Stomach (tissue), 9 donors: Measurements from ENCODE around the gene TLX3. TPM values are rescaled to one million over a fixed set of nuclear protein-coding genes. Genes with fewer than 3 reads are reported as not detected.

ENCODE experiments used
- DNase-seq, 2 donors: peaks; one replicate each; pipeline versions ENCODE4 v3.0.0 to v3.0.0-alpha.2; 2013 to 2019
- H3K27ac ChIP-seq, 5 donors: fragments of 200-600 bp in 4 of 5; sonication (generic) in 4 of 5; one replicate each; pipeline ENCODE4 v1.5.1; 2013 to 2019; ENCODE audit warnings: mild to moderate bottlenecking in 1 of 5, moderate library complexity in 1 of 5
- H3K27me3 ChIP-seq, 3 donors: fragments of 200-600 bp; sonication (generic); one replicate each; pipeline ENCODE4 v1.5.1; 2017 to 2019; ENCODE audit warnings: mixed run types in 1 of 3
- H3K36me3 ChIP-seq, 4 donors: fragments of 200-600 bp; sonication (generic); 1 replicate in 3 of 4; 2 replicates in 1 of 4; pipeline ENCODE4 v1.5.1; 2016 to 2019
- H3K4me1 ChIP-seq, 4 donors: fragments of 200-600 bp; sonication (generic); one replicate each; pipeline ENCODE4 v1.5.1; 2016 to 2019
- H3K4me3 ChIP-seq, 4 donors: fragments of 200-600 bp; sonication (generic) in 3 of 4; one replicate each; pipeline ENCODE4 v1.5.1; 2016 to 2019; ENCODE audit warnings: mild to moderate bottlenecking in 1 of 4
- H3K9me3 ChIP-seq, 4 donors: fragments of 200-600 bp; sonication (generic); one replicate each; pipeline ENCODE4 v1.5.1; 2016 to 2019
- EP300 ChIP-seq: sonication (generic); formaldehyde crosslinking; IDR thresholded peaks from one replicate; pipeline ENCODE4 v1.6.1; 2017; ENCODE audit warnings: antibody characterized with exemption
- POLR2A ChIP-seq, 4 donors: fragments of 450-650 bp; IDR thresholded peaks; one replicate each; pipeline ENCODE4 v1.6.1; 2016; ENCODE audit warnings: antibody characterized with exemption in 4 of 4, control low read depth in 2 of 4, mild to moderate bottlenecking in 1 of 4, moderate library complexity in 1 of 4
- POLR2AphosphoS5 ChIP-seq, 3 donors: sonication (generic); formaldehyde crosslinking; IDR thresholded peaks; one replicate each; pipeline ENCODE4 v1.6.1; 2016; ENCODE audit warnings: antibody characterized with exemption in 3 of 3
- WGBS, 5 donors: extraction: QIAGEN DNeasy Blood & Tissue Kit in 3 of 5; methylation state at CpG; one replicate each; pipeline versions ENCODE4 v1.1.5 to v1.1.7; 2013 to 2018; 5-methylcytosine and 5-hydroxymethylcytosine counted together
- intact Hi-C: fragments of 100-400 bp; cut with DNase I; formaldehyde crosslinking; loops from one replicate; pipeline ENCODE4 v1.15.1; 2023; ENCODE audit warnings: low total_unique reads
- polyA plus RNA-seq, 3 donors: library from polyadenylated mRNA; stranded (reverse); fragments of 200-250 nt; gene quantifications; one replicate each; pipeline ENCODE4 v1.2.3, GENCODE V29; 2013
- total RNA-seq, 5 donors: library from RNA; depleted of rRNA; stranded (reverse); fragments of >200 nt; gene quantifications; one replicate each; pipeline versions ENCODE4 v1.1.0 to v1.2.3, GENCODE V29; 2014 to 2016
- TF ChIP-seq, protein P1 (sequence below), 7 experiments: fragments of 450-650 bp in 4 of 7; fragments of 200-600 bp in 3 of 7; sonication (generic) in 3 of 7; IDR thresholded peaks; one replicate each; pipeline ENCODE4 v1.5.1; 2016 to 2019; ENCODE audit warnings: antibody characterized with exemption in 7 of 7, control low read depth in 2 of 7, mild to moderate bottlenecking in 1 of 7
- donor health status: healthy with polysubstance abuse.
- donor health status: Bipolar disorder and iron deficiency.
- donor health status: healthy.

TLX3 gene
- total and polyA plus RNA-seq, 8 donors: not detected

DNA sequence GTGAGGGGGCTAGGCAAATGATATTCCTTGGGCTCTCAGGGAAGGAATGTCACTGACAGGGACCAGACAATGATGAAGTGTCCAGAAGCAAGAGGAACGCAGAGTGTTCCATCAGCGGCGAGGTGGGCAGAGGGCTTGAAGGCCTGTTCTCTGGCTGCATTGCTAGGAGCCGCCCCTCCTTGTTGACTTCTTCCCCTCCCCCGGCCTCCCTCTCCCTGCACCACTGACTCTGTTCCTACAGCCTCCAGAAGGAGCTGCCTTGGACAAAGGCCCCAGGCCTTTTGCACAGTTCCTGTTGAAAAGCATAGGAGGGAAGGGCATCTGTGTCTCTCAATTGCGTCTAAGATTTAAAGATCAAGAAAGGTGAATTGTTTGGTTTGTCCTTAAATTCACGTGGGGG is 12.4 kb downstream of the TLX3 start:
- WGBS, 5 donors: 65 to 76% (median 72%) methylated on average over 7 of the region's 7 CpGs
- H3K4me1 ChIP-seq: peaks cover 3 to 17% (median 7%) of the 10 kb centered on the region in 4 donors
- DNase-seq: no peak
- peaks cover 0 to 6% (median 0%) of the 10 kb centered on the region in 4 donors for H3K9me3 ChIP-seq
- peaks cover 12 to 99% (median 79%) of the 10 kb centered on the region in 3 donors for H3K27me3 ChIP-seq
- intact Hi-C loops: loop anchor here (10.0 kb wide), 1 partner anchor 117 kb away; no protein-coding TSS in a partner anchor
- TF ChIP-seq, protein P1, sequence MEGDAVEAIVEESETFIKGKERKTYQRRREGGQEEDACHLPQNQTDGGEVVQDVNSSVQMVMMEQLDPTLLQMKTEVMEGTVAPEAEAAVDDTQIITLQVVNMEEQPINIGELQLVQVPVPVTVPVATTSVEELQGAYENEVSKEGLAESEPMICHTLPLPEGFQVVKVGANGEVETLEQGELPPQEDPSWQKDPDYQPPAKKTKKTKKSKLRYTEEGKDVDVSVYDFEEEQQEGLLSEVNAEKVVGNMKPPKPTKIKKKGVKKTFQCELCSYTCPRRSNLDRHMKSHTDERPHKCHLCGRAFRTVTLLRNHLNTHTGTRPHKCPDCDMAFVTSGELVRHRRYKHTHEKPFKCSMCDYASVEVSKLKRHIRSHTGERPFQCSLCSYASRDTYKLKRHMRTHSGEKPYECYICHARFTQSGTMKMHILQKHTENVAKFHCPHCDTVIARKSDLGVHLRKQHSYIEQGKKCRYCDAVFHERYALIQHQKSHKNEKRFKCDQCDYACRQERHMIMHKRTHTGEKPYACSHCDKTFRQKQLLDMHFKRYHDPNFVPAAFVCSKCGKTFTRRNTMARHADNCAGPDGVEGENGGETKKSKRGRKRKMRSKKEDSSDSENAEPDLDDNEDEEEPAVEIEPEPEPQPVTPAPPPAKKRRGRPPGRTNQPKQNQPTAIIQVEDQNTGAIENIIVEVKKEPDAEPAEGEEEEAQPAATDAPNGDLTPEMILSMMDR (IDR thresholded peaks at IDR 0.05): no peak
- TF ChIP-seq POLR2A (IDR thresholded peaks at IDR 0.05) (no peak), POLR2AphosphoS5 (IDR thresholded peaks at IDR 0.05) (no peak), EP300 (no peak)
- H3K4me3 ChIP-seq: no peak overlapping the region
- no peak overlapping the region for H3K27ac ChIP-seq
- H3K36me3 ChIP-seq: no peaks in the 10 kb centered on the region

DNA sequence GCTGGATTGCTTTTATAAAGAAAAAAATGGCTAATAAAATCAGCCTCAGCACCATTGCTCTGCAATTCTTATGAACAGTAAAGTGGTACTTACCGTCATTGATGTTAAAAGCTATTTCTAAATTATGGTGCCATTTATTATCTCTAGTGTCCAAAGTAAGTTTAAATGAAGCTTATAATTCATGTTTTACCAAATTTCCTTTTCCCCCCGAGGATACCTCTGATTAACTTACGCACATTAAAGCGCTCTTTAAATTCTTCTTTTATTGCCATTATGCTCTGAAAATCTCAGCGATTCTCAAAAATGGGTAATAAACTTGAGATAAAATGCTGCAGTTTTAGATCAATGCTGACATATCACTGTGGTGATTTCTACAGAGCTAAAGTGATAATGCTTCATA is 13.5 kb downstream of the TLX3 start:
- Histone ChIP-seq H3K27me3 (peaks cover 3 to 97% (median 68%) of the 10 kb centered on the region in 3 donors), H3K36me3 (no peaks in the 10 kb centered on the region), H3K9me3 (peaks cover 0 to 6% (median 0%) of the 10 kb centered on the region in 4 donors), H3K4me3 (no peak overlapping the region), H3K27ac (no peak overlapping the region), H3K4me1 (peaks cover 0 to 7% (median 0%) of the 10 kb centered on the region in 4 donors)
- TF ChIP-seq POLR2A (IDR thresholded peaks at IDR 0.05) (no peak), EP300 (no peak), POLR2AphosphoS5 (IDR thresholded peaks at IDR 0.05) (no peak)
- TF ChIP-seq, protein P1 (IDR thresholded peaks at IDR 0.05): no peak
- intact Hi-C loops: loop anchor here (10.0 kb wide), 1 partner anchor 118 kb away; no protein-coding TSS in a partner anchor
- WGBS, 5 donors: 88 to 96% (median 92%) methylated on average over 5 of the region's 5 CpGs
- no peak for DNase-seq

DNA sequence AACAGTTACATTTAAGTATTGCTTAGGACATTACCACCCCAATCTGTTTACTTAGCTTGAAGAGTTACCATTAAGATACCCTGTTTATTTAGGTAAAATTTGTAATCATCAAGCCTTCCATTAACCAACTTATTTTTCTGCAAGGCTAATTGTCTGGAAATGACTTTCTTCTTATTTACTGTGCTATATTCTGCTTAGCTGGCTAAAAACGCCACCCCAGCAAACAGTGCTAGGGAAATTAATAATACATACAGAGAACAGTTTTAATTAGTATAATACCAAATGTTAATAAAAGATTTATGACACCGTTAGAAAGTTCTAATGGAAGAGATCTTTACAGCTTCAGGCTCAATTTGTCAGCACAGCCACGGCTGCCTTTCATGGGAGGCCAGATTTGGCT is 14.0 kb downstream of the TLX3 start:
- Histone ChIP-seq H3K27me3 (peaks cover 0 to 95% (median 63%) of the 10 kb centered on the region in 3 donors), H3K27ac (no peak overlapping the region), H3K4me1 (peaks cover 0 to 3% (median 0%) of the 10 kb centered on the region in 4 donors), H3K36me3 (no peaks in the 10 kb centered on the region), H3K9me3 (peaks cover 0 to 6% (median 0%) of the 10 kb centered on the region in 4 donors), H3K4me3 (no peak overlapping the region)
- TF ChIP-seq, protein P1 (IDR thresholded peaks at IDR 0.05): no peak
- TF ChIP-seq EP300 (no peak), POLR2AphosphoS5 (IDR thresholded peaks at IDR 0.05) (no peak), POLR2A (IDR thresholded peaks at IDR 0.05) (no peak)
- DNase-seq: no peak
- 72 to 80% (median 77%) methylated on average over 3 of the region's 3 CpGs for WGBS, 5 donors
- intact Hi-C loops: loop anchor here (10.0 kb wide), 1 partner anchor 118 kb away; no protein-coding TSS in a partner anchor

DNA sequence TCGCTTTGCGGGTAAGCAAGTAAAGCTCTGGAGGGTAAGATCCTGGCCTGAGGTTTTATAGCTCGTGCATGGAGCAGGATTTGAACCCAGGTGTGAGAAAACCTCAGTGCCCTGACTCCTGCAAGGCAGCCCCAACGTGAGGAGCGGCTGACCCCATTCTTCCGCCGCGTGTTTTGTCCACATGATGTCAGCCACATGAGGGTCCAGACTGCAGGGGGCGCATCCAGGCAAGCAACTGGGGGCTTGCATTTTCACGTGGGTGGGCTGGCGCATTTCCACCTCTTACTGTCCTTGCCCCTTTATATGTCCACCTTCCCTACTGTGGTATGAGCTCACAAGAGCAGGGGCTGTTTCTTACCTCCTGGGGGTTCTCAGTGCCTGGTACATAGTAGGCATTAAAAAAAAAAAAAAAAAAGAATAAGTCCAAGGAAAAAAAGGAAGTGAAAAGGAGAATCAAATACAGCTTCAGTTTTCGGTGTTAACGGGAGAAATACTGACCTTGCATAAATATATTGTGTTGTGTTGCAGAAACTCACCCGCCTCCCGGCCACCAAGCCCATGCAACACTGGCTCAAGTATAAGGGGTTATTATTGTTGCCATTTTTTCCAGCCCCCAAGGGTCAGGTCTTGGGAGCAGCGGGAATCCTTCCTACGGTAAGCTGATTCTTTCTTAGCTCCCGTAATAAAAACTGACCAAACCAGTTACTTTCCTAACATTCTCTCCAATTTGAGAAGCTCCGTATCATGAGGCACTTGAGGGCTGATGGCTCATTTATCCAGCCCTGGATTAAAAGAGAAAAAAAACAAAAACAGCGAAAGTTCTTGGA is 15.0 kb downstream of the TLX3 start:
- WGBS, 5 donors: 35 to 43% (median 39%) methylated on average over 20 of the region's 20 CpGs
- Histone ChIP-seq H3K36me3 (no peaks in the 10 kb centered on the region), H3K27me3 (peaks cover 0 to 94% (median 53%) of the 10 kb centered on the region in 3 donors), H3K27ac (no peak overlapping the region), H3K4me1 (no peaks in the 10 kb centered on the region), H3K4me3 (no peak overlapping the region), H3K9me3 (peaks cover 0 to 6% (median 0%) of the 10 kb centered on the region in 4 donors)
- no peak for DNase-seq
- intact Hi-C loops: loop anchor here (10.0 kb wide), 1 partner anchor 119 kb away; no protein-coding TSS in a partner anchor
- TF ChIP-seq POLR2AphosphoS5 (IDR thresholded peaks at IDR 0.05): no peak
- TF ChIP-seq POLR2A (IDR thresholded peaks at IDR 0.05): no peak
- no peak for TF ChIP-seq EP300
- TF ChIP-seq, protein P1 (IDR thresholded peaks at IDR 0.05): no peak
